Parathyroid adenoma (tissue), 2 donors: Measurements from ENCODE around the gene LINC00632.

Experiments
- H2AFZ ChIP-seq: fragments of 300-600 bp; sonication (generic); one replicate; pipeline ENCODE4 v1.7.0; 2017; ENCODE audit warnings: antibody characterized with exemption, mild to moderate bottlenecking
- H3K27ac ChIP-seq: fragments of 300-600 bp; sonication (generic); one replicate; pipeline ENCODE4 v1.7.0; 2017
- H3K27me3 ChIP-seq: fragments of 300-600 bp; sonication (generic); one replicate; pipeline ENCODE4 v1.7.0; 2017; ENCODE audit warnings: low read length; ENCODE audit not compliant: control insufficient read depth, insufficient read depth
- H3K36me3 ChIP-seq: fragments of 300-600 bp; sonication (generic); one replicate; pipeline ENCODE4 v1.7.0; 2017; ENCODE audit warnings: low read length; ENCODE audit not compliant: control insufficient read depth, insufficient read depth
- H3K4me1 ChIP-seq: fragments of 300-600 bp; sonication (generic); one replicate; pipeline ENCODE4 v1.7.0; 2017; ENCODE audit warnings: control low read depth
- H3K4me2 ChIP-seq: fragments of 300-600 bp; sonication (generic); one replicate; pipeline ENCODE4 v1.7.0; 2017; ENCODE audit warnings: low read length
- H3K4me3 ChIP-seq: fragments of 300-600 bp; sonication (generic); one replicate; pipeline ENCODE4 v1.7.0; 2017; ENCODE audit warnings: low read depth, low read length
- H3K79me2 ChIP-seq: fragments of 300-600 bp; sonication (generic); one replicate; pipeline ENCODE4 v1.7.0; 2017; ENCODE audit warnings: control low read depth
- H3K9ac ChIP-seq: fragments of 300-600 bp; sonication (generic); one replicate; pipeline ENCODE4 v1.7.0; 2017; ENCODE audit warnings: mild to moderate bottlenecking
- H3K9me3 ChIP-seq: fragments of 300-600 bp; sonication (generic); one replicate; pipeline ENCODE4 v1.7.0; 2017; ENCODE audit warnings: low read length; ENCODE audit not compliant: control insufficient read depth
- TF ChIP-seq, protein P1 (sequence below): fragments of 300-600 bp; sonication (generic); IDR thresholded peaks from one replicate; pipeline ENCODE4 v1.7.0; 2017; ENCODE audit warnings: antibody characterized with exemption, mild to moderate bottlenecking
- donor health status: primary hyperparathyroidism.

LINC00632 gene

DNA sequence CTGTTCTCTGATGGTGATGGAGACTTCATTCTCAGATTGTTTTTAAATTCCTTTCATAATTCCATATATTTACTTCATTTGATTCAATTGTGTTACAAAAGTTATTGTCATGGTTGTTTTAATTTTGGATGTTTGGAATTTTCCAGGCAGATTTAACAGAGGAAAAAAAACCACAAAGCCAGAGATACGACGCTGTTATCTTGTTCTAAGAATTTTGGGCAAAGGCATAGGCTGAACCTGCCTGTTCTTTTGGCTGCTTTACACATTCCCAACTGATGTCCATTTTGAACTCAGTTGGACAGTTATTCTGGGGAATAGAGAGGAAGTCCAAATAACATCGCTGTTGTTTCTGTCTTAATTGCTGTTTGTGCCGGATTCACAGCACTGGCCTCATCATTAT lies 65.7 kb downstream of the LINC00632 start:
- TF ChIP-seq, protein P1, sequence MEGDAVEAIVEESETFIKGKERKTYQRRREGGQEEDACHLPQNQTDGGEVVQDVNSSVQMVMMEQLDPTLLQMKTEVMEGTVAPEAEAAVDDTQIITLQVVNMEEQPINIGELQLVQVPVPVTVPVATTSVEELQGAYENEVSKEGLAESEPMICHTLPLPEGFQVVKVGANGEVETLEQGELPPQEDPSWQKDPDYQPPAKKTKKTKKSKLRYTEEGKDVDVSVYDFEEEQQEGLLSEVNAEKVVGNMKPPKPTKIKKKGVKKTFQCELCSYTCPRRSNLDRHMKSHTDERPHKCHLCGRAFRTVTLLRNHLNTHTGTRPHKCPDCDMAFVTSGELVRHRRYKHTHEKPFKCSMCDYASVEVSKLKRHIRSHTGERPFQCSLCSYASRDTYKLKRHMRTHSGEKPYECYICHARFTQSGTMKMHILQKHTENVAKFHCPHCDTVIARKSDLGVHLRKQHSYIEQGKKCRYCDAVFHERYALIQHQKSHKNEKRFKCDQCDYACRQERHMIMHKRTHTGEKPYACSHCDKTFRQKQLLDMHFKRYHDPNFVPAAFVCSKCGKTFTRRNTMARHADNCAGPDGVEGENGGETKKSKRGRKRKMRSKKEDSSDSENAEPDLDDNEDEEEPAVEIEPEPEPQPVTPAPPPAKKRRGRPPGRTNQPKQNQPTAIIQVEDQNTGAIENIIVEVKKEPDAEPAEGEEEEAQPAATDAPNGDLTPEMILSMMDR = no peak
- Histone ChIP-seq H3K27ac (no peak overlapping the region), H3K27me3 (no peaks in the 10 kb centered on the region), H3K4me1 (no peaks in the 10 kb centered on the region), H2AFZ (no peak overlapping the region), H3K4me2 (no peak overlapping the region), H3K4me3 (no peak overlapping the region), H3K9ac (no peak overlapping the region), H3K36me3 (no peaks in the 10 kb centered on the region), H3K9me3 (no peaks in the 10 kb centered on the region), H3K79me2 (no peaks in the 10 kb centered on the region)

DNA sequence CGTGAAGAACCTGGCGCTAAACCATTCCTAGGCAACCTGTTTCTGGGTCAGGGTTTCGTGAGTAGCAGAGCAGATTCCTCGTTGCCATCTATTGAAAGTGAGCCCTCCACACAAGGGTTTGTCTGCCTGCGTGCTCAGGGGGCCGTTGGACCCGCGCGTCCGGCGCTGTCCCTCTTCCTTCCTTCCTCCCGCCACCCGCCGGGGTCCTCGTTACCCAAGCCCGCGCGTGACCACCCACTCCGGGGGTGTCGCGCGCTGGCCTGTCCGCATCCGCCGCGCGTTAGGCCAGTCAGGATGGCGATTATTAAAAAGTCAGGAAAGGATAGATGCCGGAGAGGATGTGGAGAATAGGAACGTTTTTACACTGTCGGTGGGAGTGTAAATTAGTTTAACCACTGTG lies 66.8 kb downstream of the LINC00632 start:
- Histone ChIP-seq H3K9ac (no peak overlapping the region), H3K79me2 (no peaks in the 10 kb centered on the region), H3K4me1 (no peaks in the 10 kb centered on the region), H3K9me3 (no peaks in the 10 kb centered on the region), H3K4me2 (no peak overlapping the region), H3K4me3 (no peak overlapping the region), H3K27ac (no peak overlapping the region), H3K36me3 (no peaks in the 10 kb centered on the region), H3K27me3 (no peaks in the 10 kb centered on the region), H2AFZ (no peak overlapping the region)
- TF ChIP-seq, protein P1 = no peak

DNA sequence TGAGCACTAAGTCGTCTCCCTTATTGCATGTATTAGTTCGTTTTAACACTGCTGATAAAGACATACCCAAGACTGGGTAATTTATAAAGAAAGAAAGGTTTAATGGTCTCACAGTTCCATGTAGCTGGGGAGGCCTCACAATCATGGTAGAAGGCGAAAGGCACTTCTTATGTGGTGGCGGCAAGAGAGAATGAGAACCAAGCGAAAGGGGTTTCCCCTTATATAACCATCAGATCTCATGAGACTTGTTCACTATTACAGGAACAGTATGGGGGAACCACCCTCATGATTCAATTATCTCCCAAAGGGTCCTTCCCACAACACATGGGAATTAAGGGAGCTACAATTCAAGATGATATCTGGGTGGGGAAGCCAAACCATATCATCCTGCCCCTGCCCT lies 85.1 kb downstream of the LINC00632 start:
- Histone ChIP-seq H3K36me3 (no peaks in the 10 kb centered on the region), H3K4me2 (no peak overlapping the region), H3K27me3 (no peaks in the 10 kb centered on the region), H3K9ac (no peak overlapping the region), H3K9me3 (no peaks in the 10 kb centered on the region), H3K4me1 (no peaks in the 10 kb centered on the region), H2AFZ (no peak overlapping the region), H3K79me2 (no peaks in the 10 kb centered on the region), H3K27ac (no peak overlapping the region), H3K4me3 (no peak overlapping the region)
- TF ChIP-seq, protein P1 = no peak

DNA sequence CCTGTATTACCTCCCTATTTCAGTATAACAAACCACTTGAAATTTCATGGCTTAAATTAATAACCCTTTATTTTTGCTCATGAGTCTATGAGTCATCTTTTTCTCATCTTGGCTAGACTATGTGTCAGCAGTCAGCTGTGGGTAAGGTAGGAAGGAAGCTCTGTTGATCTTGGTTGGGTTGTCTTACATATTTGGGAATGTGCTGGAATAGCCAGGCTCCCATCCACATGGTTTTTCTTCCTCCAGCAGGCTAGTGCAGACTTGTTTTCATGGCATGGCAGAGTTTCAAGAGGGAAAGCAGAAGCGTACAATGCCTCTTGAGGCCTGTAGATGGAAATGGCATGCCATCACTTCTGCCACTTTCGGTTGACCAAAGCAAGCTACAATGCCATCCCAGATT lies 89.7 kb downstream of the LINC00632 start:
- Histone ChIP-seq H3K4me2 (no peak overlapping the region), H2AFZ (no peak overlapping the region), H3K4me3 (no peak overlapping the region), H3K9ac (no peak overlapping the region), H3K27me3 (no peaks in the 10 kb centered on the region), H3K9me3 (no peaks in the 10 kb centered on the region), H3K79me2 (no peaks in the 10 kb centered on the region), H3K4me1 (no peaks in the 10 kb centered on the region), H3K36me3 (no peaks in the 10 kb centered on the region), H3K27ac (no peak overlapping the region)
- TF ChIP-seq, protein P1 = no peak

DNA sequence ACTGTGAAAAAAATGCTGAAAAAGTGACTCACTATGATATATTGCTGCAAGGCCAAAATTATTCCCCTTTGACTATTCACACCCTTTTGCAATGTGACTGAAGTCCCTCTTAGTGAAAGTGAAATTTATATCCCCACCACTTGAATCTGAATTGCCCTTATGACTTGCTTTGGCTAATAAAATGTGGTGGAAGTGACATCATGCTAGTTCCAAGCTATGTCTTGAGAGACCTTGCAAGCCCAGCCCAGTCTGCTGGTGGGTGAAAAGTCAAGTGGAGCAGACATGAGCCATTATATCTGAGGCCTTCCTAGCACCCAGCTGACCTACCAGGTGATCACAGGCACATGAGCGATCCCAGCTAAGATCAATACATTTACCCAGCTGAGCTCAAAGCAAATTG lies 94.7 kb downstream of the LINC00632 start:
- H3K27ac ChIP-seq = no peak overlapping the region
- H2AFZ ChIP-seq = no peak overlapping the region
- H3K4me3 ChIP-seq = no peak overlapping the region
- TF ChIP-seq, protein P1 = no peak
- H3K27me3 ChIP-seq = no peaks in the 10 kb centered on the region
- H3K9me3 ChIP-seq = no peaks in the 10 kb centered on the region
- no peaks in the 10 kb centered on the region for H3K79me2 ChIP-seq
- H3K9ac ChIP-seq = no peak overlapping the region
- H3K4me1 ChIP-seq = no peaks in the 10 kb centered on the region
- H3K4me2 ChIP-seq = no peak overlapping the region
- no peaks in the 10 kb centered on the region for H3K36me3 ChIP-seq
